ENCODE results near the gene TRPM1.

The TRPM1 gene

DNA sequence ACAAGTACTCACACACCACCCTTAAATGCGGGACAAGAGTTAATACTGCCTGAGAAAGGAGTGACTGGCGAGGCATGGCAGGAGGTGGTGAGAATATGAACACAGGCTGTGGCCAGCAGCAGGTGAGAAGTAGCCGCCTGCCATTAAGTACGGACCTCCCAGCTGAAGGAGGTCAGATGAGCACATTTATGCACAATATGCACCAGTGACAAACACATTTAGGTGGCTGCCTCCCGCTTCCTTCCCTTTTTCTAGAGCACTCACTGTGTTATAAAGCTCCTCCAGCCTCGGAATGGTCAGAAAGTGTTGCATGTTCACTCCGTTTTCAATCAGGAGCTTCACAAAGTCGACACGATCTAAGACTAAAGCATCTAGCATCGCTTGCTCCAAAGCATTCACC, 52.4 kb downstream of the TRPM1 start:
- no peak for DNase-seq (ENCODE audit: low spot score)
- TF ChIP-seq, protein P1, sequence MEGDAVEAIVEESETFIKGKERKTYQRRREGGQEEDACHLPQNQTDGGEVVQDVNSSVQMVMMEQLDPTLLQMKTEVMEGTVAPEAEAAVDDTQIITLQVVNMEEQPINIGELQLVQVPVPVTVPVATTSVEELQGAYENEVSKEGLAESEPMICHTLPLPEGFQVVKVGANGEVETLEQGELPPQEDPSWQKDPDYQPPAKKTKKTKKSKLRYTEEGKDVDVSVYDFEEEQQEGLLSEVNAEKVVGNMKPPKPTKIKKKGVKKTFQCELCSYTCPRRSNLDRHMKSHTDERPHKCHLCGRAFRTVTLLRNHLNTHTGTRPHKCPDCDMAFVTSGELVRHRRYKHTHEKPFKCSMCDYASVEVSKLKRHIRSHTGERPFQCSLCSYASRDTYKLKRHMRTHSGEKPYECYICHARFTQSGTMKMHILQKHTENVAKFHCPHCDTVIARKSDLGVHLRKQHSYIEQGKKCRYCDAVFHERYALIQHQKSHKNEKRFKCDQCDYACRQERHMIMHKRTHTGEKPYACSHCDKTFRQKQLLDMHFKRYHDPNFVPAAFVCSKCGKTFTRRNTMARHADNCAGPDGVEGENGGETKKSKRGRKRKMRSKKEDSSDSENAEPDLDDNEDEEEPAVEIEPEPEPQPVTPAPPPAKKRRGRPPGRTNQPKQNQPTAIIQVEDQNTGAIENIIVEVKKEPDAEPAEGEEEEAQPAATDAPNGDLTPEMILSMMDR (IDR thresholded peaks at IDR 0.05; ENCODE audit: extremely low read depth, missing control alignments): no peak

DNA sequence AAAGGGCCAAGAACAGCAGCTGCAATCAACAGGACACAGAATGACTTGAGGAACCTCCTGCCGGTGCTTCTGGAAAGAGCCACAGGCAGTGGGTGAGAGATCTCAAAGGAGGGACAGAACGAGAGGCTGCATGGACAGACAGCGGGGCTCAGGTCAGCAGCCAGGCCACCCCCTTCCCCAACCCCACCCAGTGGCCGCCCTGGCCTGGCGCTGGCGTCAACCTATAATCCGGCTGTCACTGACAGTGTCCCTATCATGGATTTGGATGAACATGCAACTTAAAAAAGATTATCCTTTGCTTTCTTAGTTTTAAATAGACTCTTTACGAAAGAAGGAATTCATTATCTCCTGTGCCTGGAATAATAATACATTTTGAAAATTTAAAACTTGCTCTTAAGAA, 54.1 kb downstream of the TRPM1 start:
- no peak for DNase-seq (ENCODE audit: low spot score)
- TF ChIP-seq, protein P1 (IDR thresholded peaks at IDR 0.05; ENCODE audit: extremely low read depth, missing control alignments): no peak

DNA sequence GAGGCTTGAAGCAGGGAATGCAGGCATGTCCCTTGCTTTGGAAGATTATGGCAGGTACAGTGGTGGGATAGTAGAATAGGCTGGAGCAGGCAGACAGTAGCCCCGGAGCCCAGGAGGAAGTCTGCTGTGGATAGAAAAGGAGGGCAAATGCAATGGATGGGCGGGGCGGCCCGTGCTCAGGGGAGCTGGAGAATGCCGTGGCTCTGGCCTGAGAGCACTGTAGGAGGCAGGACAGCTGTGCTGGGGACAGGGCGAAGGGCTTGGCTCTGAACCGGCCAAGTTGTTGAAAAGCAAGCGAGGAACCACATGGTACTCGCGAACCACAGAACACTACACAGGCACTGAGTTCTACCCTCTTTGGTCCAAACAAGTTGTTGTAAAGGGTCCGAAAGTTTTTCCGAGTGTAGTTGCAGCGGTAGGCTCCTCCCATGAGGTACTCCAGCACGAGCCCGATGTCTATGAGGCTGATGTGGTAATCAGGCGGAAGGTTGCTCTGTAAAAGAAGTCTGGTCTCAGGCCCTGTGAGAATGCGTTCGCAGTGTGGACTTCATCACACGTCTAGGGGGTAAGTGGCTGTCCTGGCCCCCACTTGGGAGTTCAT, 54.7 kb downstream of the TRPM1 start:
- TF ChIP-seq, protein P1 (IDR thresholded peaks at IDR 0.05; ENCODE audit: extremely low read depth, missing control alignments): no peak
- no peak for DNase-seq (ENCODE audit: low spot score)

DNA sequence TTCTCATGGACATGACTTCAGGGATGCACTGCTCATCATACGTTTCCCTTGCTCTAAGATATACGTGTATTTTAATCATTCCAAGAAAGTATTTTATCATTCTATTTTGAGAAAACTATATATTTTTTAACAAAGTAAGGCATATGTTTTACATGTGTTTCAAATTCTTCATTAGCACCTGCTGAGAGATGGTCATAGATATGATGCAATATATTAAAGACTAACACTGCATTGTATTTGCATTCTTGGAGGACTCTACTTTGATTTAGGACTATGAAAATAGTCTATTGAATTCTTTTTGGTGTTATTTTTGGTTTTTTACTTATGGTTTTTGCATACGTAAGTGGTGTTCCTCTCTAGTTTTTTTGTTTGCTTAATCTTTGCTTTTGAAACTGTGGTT, 55.9 kb downstream of the TRPM1 start:
- TF ChIP-seq, protein P1 (IDR thresholded peaks at IDR 0.05; ENCODE audit: extremely low read depth, missing control alignments): no peak
- DNase-seq (ENCODE audit: low spot score): no peak

DNA sequence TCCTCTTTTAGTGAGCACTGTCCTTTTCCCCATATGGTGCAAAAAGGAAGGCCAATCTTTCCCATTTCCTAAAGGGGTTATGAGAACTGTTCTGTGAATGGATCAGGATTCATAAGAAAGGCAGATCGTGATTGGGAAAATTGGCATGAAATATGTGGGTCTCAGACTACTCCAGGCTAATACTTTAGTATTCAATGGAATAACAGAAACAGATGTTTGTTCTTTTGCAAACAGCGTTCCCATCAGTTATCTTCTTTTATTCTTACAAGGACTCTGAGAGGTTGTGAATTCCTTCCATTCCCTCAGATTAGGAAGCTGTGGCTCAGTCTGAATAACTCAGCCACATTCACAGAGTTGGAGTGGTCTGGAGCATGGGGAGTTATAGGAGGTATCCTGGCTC, 58.8 kb downstream of the TRPM1 start:
- DNase-seq (ENCODE audit: low spot score): no peak
- TF ChIP-seq, protein P1 (IDR thresholded peaks at IDR 0.05; ENCODE audit: extremely low read depth, missing control alignments): no peak

DNA sequence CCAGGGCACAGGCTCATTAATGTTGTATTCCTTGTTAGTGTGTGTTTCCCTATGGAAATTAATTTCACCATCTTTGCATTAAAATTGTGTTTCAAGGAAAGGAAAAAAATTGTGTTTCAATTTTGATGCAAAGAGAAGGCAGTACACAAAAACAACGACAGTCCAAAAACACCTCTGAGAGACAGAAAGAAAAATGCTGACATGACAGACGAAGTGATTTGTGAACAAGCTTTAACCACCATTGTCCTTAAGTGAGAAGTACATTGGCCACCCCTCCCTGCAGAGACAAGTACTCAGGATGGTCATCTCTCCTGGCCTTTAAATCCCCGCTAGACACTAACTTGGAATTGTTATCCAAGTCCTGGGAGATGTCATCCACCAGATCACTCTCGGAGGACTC, 59.9 kb downstream of the TRPM1 start:
- TF ChIP-seq, protein P1 (IDR thresholded peaks at IDR 0.05; ENCODE audit: extremely low read depth, missing control alignments): no peak
- no peak for DNase-seq (ENCODE audit: low spot score)

DNA sequence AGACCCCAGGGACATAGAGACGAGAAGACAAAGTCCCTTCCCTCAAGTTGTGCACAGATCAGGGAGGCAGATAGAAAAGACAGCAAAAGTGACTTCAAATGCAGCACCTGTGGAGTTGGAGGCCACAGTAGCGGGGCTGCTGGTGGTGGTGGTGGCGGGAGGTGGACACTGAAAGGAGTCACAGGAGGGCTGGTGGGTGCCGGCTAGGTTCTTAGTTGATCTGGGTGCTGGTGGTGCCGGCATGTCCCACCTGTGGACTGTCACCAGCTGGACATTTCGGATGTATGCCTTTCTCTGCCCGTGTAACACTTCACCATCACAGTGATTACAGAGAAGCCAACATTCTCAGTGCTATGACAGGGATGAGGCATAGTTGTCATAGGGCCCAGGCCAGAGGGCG, 60.9 kb downstream of the TRPM1 start:
- no peak for DNase-seq (ENCODE audit: low spot score)
- TF ChIP-seq, protein P1 (IDR thresholded peaks at IDR 0.05; ENCODE audit: extremely low read depth, missing control alignments): no peak

Data from GM20000 (cell line).